Astrocyte of the cerebellum (primary cell): ENCODE results near the gene RNU1-3.

ENCODE experiments used
- DNase-seq: peaks from one replicate; pipeline ENCODE4 v3.0.0-alpha.2; 2011; ENCODE audit warnings: low read depth
- H3K4me3 ChIP-seq: 2 replicates; pipeline ENCODE4 v1.5.1; 2011; ENCODE audit warnings: mild to moderate bottlenecking, low read depth, low read length, moderate library complexity
- in situ Hi-C: cut with HindIII; loops from 2 replicates; pipeline ENCODE4 v1.10.0; 2017; ENCODE audit warnings: low sequenced_read_pairs
- TF ChIP-seq, protein P1 (sequence below): IDR thresholded peaks from 2 replicates; pipeline ENCODE4 v1.5.1; 2012; ENCODE audit warnings: low read length, low read depth, moderate library complexity, mild to moderate bottlenecking; ENCODE audit errors: missing control alignments

The RNU1-3 gene

DNA sequence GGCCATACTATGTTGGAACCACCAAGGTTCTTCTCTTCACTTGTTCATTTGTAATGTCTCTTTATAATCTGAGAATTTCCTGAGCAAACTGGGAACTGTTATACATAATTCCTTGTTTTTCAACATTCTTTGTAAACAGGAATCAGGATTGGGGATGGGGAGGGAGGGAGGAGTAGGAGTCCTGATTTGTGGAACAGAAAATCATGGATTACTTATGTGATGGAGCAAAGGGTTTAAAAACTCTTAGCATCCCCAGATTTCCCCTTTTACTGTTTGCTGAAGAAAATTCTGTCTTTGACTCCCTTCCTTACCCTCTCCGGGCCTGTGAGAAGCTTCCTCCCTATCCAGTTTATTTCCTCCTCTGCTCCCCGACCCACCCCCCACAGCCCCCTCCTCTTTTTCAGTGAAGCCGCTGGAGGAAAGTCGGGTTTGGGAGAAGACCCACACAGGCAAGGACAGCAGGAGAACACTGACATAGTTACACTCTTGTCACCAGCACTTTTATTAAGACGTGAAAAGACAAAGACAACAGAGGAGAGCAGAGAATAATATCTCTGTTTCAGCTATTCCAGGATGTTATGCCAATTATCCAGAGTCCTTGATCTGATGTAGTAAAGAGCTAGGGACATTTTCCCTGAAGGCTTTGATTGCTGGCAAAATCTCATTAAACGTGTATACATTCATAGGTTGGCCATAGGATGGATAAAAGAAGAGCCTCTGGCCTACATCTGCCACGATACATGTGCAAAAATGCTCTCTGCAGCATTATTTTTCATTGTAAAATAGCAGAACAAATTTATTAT lies 48.8 kb downstream of the RNU1-3 start:
- no peak overlapping the region for H3K4me3 ChIP-seq
- in situ Hi-C loops, result no loop called here
- DNase-seq, result no peak
- TF ChIP-seq, protein P1, sequence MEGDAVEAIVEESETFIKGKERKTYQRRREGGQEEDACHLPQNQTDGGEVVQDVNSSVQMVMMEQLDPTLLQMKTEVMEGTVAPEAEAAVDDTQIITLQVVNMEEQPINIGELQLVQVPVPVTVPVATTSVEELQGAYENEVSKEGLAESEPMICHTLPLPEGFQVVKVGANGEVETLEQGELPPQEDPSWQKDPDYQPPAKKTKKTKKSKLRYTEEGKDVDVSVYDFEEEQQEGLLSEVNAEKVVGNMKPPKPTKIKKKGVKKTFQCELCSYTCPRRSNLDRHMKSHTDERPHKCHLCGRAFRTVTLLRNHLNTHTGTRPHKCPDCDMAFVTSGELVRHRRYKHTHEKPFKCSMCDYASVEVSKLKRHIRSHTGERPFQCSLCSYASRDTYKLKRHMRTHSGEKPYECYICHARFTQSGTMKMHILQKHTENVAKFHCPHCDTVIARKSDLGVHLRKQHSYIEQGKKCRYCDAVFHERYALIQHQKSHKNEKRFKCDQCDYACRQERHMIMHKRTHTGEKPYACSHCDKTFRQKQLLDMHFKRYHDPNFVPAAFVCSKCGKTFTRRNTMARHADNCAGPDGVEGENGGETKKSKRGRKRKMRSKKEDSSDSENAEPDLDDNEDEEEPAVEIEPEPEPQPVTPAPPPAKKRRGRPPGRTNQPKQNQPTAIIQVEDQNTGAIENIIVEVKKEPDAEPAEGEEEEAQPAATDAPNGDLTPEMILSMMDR, result no peak

DNA sequence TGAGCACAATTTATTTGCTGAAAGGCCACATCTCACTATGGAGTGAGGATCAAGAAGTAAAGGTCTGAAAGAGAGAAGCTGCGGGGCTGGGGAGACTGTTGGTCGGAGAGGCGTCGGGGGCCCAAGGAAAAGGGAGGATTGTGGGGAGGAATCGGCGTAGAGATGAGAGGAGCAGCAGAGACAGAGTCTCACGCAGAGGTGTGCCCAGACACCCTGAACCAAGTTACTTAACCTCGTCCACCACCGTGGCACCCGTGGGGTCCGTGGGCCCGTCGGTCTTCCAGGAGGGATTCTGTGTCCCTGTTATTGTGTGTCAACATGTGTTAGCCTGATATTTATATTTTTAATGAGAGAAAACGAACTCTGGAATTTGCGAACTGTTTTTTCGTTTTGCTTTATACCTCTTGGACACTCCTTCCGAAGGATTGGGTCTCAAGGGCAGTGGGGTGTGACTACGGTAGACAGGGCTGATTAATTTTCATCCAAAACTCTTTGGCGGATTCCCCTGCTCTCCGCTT lies 49.6 kb downstream of the RNU1-3 start:
- in situ Hi-C loops, result no loop called here
- DNase-seq, result no peak
- no peak overlapping the region for H3K4me3 ChIP-seq
- TF ChIP-seq, protein P1, result no peak
